Measurements from ENCODE around the gene EHMT1.

DNA sequence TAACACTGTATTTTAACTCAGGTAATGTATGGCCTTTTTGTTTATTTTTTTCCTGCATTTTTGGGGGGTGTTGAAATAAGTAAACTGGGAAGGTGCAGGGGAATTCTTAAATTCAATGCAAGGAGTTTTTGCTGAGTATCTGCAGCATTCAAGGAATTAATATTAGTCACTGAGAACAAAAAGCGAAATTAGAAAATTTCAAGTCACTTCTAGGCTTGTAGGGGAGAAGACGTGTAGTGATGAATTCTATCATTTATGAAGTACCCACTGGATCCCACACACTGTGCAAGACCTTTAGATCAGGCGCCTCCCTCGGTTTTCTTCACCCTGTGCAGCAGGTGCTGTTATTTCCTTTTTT, 1.2 kb downstream of the EHMT1 start:
- TF ChIP-seq, protein P1, sequence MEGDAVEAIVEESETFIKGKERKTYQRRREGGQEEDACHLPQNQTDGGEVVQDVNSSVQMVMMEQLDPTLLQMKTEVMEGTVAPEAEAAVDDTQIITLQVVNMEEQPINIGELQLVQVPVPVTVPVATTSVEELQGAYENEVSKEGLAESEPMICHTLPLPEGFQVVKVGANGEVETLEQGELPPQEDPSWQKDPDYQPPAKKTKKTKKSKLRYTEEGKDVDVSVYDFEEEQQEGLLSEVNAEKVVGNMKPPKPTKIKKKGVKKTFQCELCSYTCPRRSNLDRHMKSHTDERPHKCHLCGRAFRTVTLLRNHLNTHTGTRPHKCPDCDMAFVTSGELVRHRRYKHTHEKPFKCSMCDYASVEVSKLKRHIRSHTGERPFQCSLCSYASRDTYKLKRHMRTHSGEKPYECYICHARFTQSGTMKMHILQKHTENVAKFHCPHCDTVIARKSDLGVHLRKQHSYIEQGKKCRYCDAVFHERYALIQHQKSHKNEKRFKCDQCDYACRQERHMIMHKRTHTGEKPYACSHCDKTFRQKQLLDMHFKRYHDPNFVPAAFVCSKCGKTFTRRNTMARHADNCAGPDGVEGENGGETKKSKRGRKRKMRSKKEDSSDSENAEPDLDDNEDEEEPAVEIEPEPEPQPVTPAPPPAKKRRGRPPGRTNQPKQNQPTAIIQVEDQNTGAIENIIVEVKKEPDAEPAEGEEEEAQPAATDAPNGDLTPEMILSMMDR (IDR thresholded peaks at IDR 0.05), result no peak
- TF ChIP-seq EZH2 (IDR thresholded peaks at IDR 0.05; ENCODE audit: borderline replicate concordance, insufficient read depth, low read depth, low read length, poor library complexity, severe bottlenecking), result no peak
